Subcutaneous abdominal adipose tissue (tissue), 5 donors: Measurements from ENCODE around the gene SMPDL3A.

Experiments
- H3K27ac ChIP-seq: one replicate; pipeline ENCODE4 v1.7.0; 2013; ENCODE audit warnings: low read depth, mild to moderate bottlenecking, inconsistent platforms, low read length, moderate library complexity
- H3K27me3 ChIP-seq, 5 donors: one replicate each; pipeline ENCODE4 v1.7.0; 2013; ENCODE audit warnings: low read length in 5 of 5, inconsistent platforms in 1 of 5; ENCODE audit not compliant: control insufficient read depth in 5 of 5, insufficient read depth in 4 of 5
- H3K36me3 ChIP-seq, 5 donors: one replicate each; pipeline ENCODE4 v1.7.0; 2013; ENCODE audit warnings: low read length in 5 of 5; ENCODE audit not compliant: control insufficient read depth in 5 of 5, insufficient read depth in 5 of 5
- H3K4me1 ChIP-seq, 5 donors: one replicate each; pipeline ENCODE4 v1.7.0; 2013; ENCODE audit warnings: low read length in 5 of 5, mild to moderate bottlenecking in 3 of 5, moderate library complexity in 1 of 5; ENCODE audit not compliant: control insufficient read depth in 5 of 5, insufficient read depth in 5 of 5
- H3K4me3 ChIP-seq, 5 donors: one replicate each; pipeline ENCODE4 v1.7.0; 2013; ENCODE audit warnings: low read length in 5 of 5, low read depth in 1 of 5
- H3K9ac ChIP-seq, 5 donors: one replicate each; pipeline ENCODE4 v1.7.0; 2013; ENCODE audit warnings: low read length in 5 of 5, mild to moderate bottlenecking in 4 of 5, moderate library complexity in 3 of 5
- H3K9me3 ChIP-seq, 5 donors: one replicate each; pipeline ENCODE4 v1.7.0; 2013; ENCODE audit warnings: low read length in 5 of 5; ENCODE audit not compliant: control insufficient read depth in 5 of 5
- donor health status: healthy.
- donor health status: healthy.
- donor health status: healthy.
- donor health status: healthy.
- donor health status: healthy.

The SMPDL3A gene

DNA sequence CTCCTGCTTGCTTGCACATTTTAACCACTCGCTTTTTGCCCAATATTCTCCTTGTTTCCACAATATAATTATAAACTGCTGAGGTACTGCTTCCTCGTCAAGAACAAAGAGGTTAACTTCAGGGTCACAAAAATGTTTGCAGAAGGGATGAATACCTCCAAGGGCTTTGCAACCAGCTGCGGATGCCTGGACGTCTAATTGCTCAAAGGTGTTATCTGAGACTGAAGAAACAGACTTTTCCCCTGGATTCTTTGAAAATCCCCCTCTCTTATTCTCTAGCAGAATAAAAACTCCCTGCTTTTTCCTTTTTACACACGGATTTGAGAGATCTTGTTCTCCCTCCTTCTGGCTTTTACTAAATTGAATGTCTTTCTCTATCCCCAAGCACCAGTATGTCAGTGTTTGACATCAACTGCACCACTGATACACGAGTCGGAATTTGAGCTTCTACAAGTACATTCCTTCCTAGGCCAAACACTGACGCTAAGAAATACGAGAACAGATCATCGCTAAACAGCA, 336 bp upstream of the SMPDL3A start:
- Histone ChIP-seq H3K4me1 (peaks cover 4 to 27% (median 25%) of the 10 kb centered on the region in 5 donors), H3K9me3 (no peaks in the 10 kb centered on the region), H3K27me3 (no peaks in the 10 kb centered on the region), H3K9ac (peak overlapping the region; percentile 29 to 89 (median 76)), H3K27ac (peak overlapping the region; percentile 81), H3K4me3 (peak overlapping the region; percentile 76 to 94 (median 81)), H3K36me3 (no peaks in the 10 kb centered on the region)

DNA sequence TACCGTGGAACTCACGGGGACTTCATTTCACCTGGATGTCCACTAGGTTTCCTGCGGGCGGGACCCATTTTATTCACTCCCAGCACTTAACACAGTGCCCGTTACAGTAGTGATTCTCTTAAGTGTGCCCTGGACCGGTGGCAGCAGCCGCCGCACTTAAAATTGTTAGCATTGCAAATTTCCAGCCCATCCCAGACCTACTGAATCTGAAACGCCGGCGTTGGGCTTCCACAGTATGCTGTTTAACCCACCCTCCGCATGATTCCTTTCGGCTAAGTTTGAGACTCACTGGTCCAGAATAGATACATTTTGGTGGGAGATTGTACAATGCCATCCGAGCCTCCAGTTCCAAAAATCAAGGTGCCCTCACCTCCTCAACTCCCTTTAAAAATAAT, 967 bp downstream of the SMPDL3A start:
- H3K36me3 ChIP-seq, result no peaks in the 10 kb centered on the region
- H3K4me1 ChIP-seq, result peaks cover 4 to 27% (median 25%) of the 10 kb centered on the region in 5 donors
- no peaks in the 10 kb centered on the region for H3K27me3 ChIP-seq

DNA sequence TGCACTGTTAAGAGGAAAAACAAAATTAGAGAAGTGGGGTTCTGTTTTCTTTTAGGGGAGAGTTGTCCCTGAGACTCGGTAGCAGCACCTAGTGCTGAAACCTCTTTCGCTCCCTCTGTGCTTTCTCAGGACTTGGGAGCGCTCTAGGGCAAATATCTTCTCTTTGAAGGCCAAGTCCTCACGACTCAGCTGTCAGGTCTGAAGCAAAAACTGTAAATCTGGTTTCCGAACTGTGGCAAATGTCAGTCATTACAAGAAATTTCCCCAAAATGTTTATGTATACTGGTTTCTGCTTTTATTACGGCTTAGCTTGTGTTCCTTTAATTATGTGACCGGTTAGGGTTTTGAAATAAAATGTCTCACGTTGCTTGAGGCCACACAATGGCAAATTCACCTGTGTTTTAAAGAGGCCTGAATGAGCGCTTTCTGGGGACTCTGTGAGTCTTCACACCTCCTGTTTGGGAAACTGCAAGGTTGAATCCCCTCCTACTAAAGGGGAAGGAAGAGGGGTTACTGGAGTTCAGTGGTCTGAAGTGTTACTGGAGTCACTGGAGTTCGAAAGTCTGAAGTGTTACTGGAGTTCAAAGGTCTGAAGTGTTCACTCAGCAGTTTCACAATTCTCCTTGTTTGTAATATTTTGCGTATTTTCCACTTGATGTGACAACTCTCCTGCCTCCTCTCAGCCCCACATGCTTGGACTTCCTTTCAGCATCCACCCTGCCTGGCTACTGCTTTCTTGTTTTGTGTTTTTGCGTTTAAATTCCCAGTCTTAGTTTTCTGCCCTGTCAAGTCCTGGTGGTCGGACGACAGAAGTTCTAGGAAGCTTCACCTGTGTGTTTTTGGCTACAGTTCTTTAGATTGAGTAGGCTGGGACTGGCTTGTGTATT, 1.6 kb downstream of the SMPDL3A start:
- Histone ChIP-seq H3K36me3 (no peaks in the 10 kb centered on the region), H3K27me3 (no peaks in the 10 kb centered on the region), H3K9me3 (no peaks in the 10 kb centered on the region), H3K27ac (peak overlapping the region; percentile 81), H3K4me3 (peak overlapping the region; percentile 76 to 97 (median 81)), H3K9ac (peak overlapping the region; percentile 64 to 89 (median 86)), H3K4me1 (peaks cover 4 to 27% (median 25%) of the 10 kb centered on the region in 5 donors)

More for the DNA sequence above, 967 bp downstream of the SMPDL3A start:
- peak overlapping the region; percentile 81 for H3K27ac ChIP-seq
- H3K9ac ChIP-seq, result peak overlapping the region; percentile 64 to 89 (median 86)
- H3K9me3 ChIP-seq, result no peaks in the 10 kb centered on the region
- H3K4me3 ChIP-seq, result peak overlapping the region; percentile 76 to 97 (median 81)

DNA sequence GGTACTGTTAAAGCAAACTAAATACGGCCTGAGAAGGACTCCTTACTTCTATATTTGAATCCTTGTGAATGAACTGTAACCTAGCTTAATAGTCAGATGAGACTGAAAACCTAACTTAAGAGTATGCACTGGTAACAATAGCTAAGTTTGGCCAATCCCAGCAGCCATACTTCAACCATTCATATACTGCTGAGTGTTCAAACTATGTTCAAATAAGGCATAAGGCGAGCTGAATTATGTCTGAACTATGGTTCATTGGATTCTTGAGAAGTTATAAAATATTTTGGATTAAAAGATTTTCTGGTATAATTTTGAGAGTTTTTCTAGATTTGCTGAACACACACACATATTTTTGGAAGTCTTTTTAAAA, 2.2 kb downstream of the SMPDL3A start:
- Histone ChIP-seq H3K36me3 (no peaks in the 10 kb centered on the region), H3K4me1 (peaks cover 4 to 27% (median 25%) of the 10 kb centered on the region in 5 donors), H3K9ac (peak overlapping the region in 1 of 5 donors; percentile 38), H3K27ac (peak overlapping the region; percentile 81), H3K4me3 (peak overlapping the region in 2 of 5 donors; percentile 80 to 97), H3K9me3 (no peaks in the 10 kb centered on the region), H3K27me3 (no peaks in the 10 kb centered on the region)

DNA sequence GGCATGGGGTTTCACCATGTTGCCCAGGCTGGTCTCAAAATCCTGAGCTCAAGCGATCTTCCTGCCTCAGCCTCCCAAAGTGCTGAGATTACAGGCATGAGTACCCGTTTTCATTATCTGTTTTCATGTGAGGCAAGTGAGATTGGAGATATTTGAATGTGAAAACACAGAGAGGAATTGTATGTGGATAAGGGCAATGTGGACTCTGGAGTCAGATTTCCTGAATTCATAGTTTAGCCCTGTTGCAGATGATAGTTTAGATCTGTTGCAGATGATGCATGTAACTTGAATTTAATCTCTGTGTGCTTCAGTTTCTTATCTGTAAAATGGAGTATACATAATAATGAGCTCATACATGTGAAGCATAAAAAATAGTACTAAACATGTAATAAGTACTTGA, 3.7 kb downstream of the SMPDL3A start:
- Histone ChIP-seq H3K27ac (no peak overlapping the region), H3K27me3 (no peaks in the 10 kb centered on the region), H3K36me3 (peaks cover 0 to 7% (median 1%) of the 10 kb centered on the region in 5 donors), H3K9ac (no peak overlapping the region), H3K4me3 (no peak overlapping the region), H3K9me3 (no peaks in the 10 kb centered on the region), H3K4me1 (peaks cover 4 to 27% (median 25%) of the 10 kb centered on the region in 5 donors)

DNA sequence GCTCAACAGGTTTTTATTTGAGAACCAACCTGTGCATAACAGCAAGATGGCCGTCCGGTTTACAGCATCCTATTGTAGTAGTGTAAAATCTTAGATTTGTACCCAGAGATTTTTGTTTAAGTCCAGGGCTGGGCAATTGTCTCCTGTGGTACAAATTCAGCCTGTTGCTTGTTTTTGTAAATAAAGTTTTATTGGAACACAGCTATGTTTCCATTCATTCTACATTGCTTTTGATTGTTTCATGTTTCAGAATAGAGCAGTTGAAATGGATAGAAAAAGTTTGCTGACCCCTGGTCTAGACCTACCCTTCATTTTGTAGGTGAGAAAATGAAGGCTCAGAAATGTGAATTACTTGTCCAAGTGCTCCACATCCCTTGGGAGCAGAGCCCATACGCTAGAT, 8.5 kb downstream of the SMPDL3A start:
- Histone ChIP-seq H3K36me3 (peaks cover 3 to 17% (median 9%) of the 10 kb centered on the region in 5 donors), H3K9me3 (no peaks in the 10 kb centered on the region), H3K4me1 (no peaks in the 10 kb centered on the region), H3K4me3 (no peak overlapping the region), H3K27me3 (no peaks in the 10 kb centered on the region), H3K9ac (no peak overlapping the region), H3K27ac (no peak overlapping the region)

DNA sequence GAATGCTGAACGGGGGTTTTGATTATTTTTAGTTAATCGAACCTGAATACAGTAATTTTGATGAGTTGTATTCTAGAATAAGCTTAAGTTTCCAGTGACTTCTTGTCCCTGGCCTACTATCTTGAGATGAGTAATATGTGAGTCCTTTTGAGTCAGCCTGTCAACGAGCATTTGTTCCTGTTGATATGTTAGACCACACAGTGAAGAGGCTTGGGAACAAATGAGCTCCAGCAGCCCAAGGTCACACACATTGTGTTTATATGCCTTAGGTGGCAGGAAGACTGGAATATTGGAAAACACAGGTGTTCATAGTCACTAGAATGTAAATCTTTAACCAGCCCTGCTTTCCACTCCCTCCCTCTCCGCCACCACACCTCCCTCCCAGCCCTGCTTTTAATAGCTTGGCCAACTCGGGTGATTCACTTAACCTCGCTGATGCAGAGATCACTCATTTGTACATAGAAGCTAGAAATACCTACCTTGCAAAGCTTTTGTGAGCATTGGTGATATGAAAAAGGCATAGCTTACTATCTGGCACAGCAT, 9.1 kb downstream of the SMPDL3A start:
- no peak overlapping the region for H3K27ac ChIP-seq
- H3K9me3 ChIP-seq, result no peaks in the 10 kb centered on the region
- peaks cover 3 to 17% (median 9%) of the 10 kb centered on the region in 5 donors for H3K36me3 ChIP-seq
- H3K4me1 ChIP-seq, result no peaks in the 10 kb centered on the region
- H3K27me3 ChIP-seq, result no peaks in the 10 kb centered on the region
- no peak overlapping the region for H3K9ac ChIP-seq
- no peak overlapping the region for H3K4me3 ChIP-seq

DNA sequence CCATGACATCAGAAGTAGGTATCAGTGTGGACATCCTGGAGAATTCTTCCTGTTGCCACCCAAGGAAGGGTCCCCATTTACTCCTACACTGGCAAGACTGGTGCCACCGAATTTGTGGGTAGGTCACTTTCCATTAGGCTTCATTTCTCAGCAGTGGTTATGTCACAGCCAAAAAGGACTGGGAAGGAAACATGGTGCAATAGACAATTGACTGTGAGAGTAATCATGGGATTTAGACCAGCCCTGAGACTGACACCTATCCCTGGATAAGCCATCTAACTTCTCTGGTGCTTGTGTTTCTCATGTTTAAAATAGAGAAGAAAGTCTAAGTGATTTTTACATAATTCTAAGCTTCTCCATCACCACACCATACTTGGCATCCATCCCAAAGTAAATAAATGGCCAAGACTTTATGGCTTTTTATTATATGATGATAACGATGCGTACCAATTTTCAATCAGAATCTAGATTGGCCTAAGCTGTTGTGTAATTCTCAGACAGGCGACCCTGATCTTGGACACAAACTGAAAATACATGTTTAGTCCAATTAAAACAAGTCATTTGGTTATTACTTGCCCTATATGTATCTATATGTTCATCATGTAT, 10.2 kb downstream of the SMPDL3A start:
- H3K27ac ChIP-seq, result no peak overlapping the region
- peaks cover 0 to 2% (median 0%) of the 10 kb centered on the region in 5 donors for H3K4me1 ChIP-seq

DNA sequence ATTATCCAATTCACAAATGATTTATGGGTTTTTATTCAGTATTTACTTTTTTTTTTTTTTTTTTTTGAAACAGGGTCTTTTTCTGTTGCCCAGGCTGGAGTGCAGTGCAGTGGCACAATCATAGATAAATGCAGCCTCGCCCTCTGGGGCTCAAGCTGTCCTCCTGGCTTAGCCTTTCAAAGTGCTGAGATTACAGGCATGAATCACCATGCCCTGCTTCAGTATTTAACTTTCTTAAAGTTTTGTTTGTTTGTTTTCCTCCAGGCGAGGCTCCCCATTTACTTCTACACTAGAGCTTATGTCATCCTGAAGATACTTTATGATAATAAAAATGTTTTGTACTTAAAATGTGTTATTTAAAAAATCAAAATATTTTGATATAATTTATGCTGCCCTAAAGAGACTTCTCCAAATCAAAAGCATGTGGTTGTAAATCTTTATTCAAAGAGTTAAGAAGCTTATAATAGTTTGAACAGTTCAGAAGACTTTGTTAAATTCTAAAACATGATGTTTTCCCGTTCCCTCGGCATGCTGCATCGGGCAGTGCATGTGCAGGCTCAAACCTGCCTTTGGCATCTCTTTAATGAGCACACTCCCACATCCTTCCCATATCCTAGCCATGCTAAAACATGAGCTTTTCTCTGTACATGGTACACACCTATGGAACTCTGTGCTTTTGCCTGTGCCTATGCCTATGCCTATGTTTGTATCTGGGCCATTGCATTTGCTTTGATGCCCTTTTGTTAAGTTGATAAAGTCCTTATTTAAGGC, 11.0 kb downstream of the SMPDL3A start:
- no peak overlapping the region for H3K4me3 ChIP-seq
- H3K27ac ChIP-seq, result no peak overlapping the region
- no peaks in the 10 kb centered on the region for H3K9me3 ChIP-seq
- no peak overlapping the region for H3K9ac ChIP-seq
- peaks cover 4 to 21% (median 11%) of the 10 kb centered on the region in 5 donors for H3K36me3 ChIP-seq
- H3K27me3 ChIP-seq, result no peaks in the 10 kb centered on the region
- H3K4me1 ChIP-seq, result peaks cover 0 to 2% (median 0%) of the 10 kb centered on the region in 5 donors

More for the DNA sequence above, 10.2 kb downstream of the SMPDL3A start:
- Histone ChIP-seq H3K9ac (no peak overlapping the region), H3K4me3 (no peak overlapping the region), H3K27me3 (no peaks in the 10 kb centered on the region), H3K9me3 (no peaks in the 10 kb centered on the region), H3K36me3 (peaks cover 3 to 17% (median 9%) of the 10 kb centered on the region in 5 donors)
